Fibroblast of the aortic adventitia (primary cell): ENCODE results near the gene SNHG17. TPM values are rescaled to one million over a fixed set of nuclear protein-coding genes. Genes with fewer than 3 reads are reported as not detected.
"Not testable (repeated sequence)": the region's sequence is repeated elsewhere in the genome, so short reads cannot be mapped to it uniquely, and the experiment has no call there.

ENCODE experiments used
- DNase-seq: peaks from one replicate; pipeline ENCODE4 v3.0.0-alpha.2; 2010; ENCODE audit warnings: low read depth
- H3K4me3 ChIP-seq: 2 replicates; pipeline ENCODE4 v1.5.1; 2011; ENCODE audit warnings: low read depth, mild to moderate bottlenecking, control low read depth, low read length, moderate library complexity
- total RNA-seq: library from RNA; depleted of rRNA; stranded (reverse); fragments of >200 nt; gene quantifications from 2 replicates; pipeline ENCODE4 v1.2.3, GENCODE V29; 2012; ENCODE audit warnings: low replicate concordance
- TF ChIP-seq, protein P1 (sequence below): IDR thresholded peaks from 2 replicates; pipeline ENCODE4 v1.5.1; 2011; ENCODE audit warnings: mild to moderate bottlenecking, low read length, control low read depth, inconsistent platforms; ENCODE audit not compliant: insufficient read depth

The SNHG17 gene
- total RNA-seq, 1 donor = 8.4 TPM

DNA sequence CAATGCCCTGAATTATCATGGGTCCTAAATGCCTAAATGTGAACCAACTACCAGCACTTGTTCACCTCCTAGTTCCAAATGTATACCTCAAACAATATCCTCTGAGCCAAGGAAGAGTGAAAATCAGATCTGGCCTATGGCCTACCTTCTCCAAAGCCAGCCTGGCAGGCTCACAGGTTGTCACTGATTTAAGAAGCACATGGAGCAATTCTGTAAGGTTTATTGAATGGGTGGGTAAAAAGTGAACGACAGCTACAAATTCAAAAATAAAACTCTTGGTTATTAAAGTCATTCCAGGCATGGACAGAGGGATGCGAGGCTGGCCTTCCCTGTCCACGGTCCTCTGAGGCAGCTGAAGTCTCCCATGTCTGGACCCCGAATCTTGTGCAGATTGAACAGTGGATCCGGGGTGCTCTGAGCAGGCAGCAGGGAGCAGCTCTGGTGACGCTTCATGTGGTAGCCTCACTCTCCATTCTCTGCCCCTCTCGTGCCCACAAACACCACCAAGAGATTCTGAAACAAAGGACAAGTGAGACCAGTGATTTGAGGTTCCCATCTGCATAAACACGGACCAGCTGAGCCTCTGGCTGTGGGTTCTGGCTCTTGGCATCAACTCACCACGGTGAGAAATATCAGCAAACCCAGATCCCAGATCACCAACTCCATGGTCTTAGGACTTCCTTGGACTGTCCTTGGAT lies 14.6 kb downstream of the SNHG17 start:
- TF ChIP-seq, protein P1, sequence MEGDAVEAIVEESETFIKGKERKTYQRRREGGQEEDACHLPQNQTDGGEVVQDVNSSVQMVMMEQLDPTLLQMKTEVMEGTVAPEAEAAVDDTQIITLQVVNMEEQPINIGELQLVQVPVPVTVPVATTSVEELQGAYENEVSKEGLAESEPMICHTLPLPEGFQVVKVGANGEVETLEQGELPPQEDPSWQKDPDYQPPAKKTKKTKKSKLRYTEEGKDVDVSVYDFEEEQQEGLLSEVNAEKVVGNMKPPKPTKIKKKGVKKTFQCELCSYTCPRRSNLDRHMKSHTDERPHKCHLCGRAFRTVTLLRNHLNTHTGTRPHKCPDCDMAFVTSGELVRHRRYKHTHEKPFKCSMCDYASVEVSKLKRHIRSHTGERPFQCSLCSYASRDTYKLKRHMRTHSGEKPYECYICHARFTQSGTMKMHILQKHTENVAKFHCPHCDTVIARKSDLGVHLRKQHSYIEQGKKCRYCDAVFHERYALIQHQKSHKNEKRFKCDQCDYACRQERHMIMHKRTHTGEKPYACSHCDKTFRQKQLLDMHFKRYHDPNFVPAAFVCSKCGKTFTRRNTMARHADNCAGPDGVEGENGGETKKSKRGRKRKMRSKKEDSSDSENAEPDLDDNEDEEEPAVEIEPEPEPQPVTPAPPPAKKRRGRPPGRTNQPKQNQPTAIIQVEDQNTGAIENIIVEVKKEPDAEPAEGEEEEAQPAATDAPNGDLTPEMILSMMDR = no peak
- no peak for DNase-seq
- H3K4me3 ChIP-seq = no peak overlapping the region

DNA sequence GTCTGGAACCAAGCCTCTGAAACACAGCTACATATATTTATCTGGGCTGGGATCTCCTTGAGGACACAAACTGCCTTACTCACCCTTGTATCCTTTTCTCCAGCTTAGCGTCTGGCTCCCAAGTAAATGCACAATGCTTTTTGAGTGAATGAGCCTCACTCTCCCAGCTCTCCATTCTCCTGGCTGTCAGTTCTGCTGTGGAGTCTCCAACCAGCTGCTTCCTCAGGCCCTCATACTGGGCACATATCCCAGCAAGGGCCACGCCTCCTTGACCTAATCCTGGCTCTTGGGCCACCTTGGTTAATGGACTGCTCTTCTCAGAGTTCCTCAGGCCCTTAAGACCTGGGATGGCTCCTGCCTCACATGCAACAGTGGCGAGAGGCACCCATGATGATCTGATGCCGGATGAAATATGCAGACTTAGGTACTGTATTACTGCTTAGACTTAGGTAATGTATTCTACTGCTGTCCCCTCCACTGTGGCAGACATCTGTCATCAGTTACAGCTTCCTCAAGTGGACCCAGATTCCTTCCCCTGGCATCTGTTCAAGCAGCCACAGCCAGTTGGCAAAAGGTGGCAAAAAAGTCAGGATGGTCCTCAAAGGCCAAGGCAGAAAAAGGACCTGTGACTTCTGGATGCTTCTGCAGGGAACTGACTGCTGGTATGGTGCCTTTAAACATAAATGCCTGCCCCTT lies 16.5 kb downstream of the SNHG17 start:
- H3K4me3 ChIP-seq = no peak overlapping the region
- TF ChIP-seq, protein P1 = no peak
- DNase-seq = peak; percentile 70

DNA sequence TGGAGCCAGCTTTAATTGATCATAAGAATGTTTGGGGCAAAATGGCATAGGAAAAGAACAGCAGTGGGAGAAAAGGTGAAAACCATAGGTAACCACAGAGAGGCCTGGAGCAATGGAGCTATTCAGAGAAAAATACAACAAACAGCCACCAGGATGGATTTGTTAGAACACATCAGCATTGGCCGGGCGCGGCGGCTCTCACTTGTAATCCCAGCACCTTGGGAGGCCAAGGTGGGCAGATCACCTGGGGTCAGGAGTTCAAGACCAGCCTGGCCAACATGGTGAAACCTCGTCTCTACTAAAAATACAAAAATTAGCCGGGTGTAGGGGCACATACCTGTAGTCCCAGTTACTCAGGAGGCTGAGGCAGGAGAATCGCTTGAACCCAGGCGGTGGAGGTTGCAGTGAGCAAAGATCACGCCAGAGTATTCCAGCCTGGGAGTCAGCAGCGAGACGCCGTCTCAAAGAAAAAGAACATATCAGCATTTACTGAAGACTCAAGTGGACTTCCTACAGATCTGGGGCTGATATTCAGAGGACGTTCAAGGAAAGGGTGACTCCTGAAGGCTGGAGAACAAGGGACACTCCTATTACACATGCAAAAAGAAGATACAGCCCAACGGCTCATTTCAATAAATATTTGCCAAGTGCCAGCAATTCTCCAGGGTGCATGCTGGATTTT lies 20.2 kb downstream of the SNHG17 start:
- no peak for DNase-seq
- TF ChIP-seq, protein P1 = no peak
- no peak overlapping the region for H3K4me3 ChIP-seq

DNA sequence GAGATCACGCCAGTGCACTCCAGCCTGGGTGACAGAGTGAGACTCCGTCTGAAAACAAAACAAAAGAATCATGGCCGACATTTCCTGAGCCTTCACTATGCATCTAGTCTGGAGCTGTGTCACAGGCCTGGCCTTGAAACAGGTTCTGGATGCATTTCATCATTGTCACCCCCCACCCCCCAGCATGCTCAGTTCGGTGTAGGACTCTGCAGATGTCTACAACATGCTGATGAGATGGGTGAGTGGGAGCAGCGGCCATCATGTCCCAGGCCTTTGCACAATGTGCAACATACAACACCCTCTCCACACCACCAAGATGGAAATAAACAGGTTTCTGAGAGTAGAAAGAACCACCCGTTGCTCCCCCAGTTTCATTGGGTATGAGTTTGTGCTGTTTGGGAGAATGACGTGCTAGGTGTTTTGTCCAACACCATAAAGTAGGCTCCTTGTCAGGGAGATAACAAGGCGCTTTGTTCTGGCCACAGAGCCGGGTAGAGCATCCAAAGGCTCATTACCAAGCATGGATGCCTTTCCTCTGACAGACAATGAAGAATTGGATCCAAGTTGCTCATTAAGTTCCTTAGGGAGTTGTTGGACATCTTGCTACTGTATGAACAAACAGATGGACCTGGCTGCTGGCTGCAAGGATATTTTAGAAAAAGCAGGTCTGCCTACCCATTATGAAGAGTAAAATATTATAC lies 22.1 kb downstream of the SNHG17 start:
- DNase-seq = peak; percentile 53
- TF ChIP-seq, protein P1 = no peak
- no peak overlapping the region for H3K4me3 ChIP-seq

DNA sequence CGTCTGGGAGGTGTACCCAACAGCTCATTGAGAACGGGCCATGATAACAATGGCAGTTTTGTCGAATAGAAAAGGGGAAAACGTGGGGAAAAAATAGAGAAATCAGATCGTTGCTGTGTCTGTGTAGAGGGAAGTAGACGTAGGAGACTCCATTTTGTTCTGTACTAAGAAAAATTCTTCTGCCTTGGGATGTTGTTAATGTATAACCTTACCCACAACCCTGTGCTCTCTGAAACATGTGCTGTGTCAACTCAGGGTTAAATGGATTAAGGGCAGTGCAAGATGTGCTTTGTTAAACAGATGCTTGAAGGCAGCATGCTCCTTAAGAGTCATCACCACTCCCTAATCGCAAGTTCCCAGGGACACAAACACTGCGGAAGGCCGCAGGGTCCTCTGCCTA lies 27.3 kb downstream of the SNHG17 start:
- not testable (repeated sequence) for DNase-seq, H3K4me3 ChIP-seq

DNA sequence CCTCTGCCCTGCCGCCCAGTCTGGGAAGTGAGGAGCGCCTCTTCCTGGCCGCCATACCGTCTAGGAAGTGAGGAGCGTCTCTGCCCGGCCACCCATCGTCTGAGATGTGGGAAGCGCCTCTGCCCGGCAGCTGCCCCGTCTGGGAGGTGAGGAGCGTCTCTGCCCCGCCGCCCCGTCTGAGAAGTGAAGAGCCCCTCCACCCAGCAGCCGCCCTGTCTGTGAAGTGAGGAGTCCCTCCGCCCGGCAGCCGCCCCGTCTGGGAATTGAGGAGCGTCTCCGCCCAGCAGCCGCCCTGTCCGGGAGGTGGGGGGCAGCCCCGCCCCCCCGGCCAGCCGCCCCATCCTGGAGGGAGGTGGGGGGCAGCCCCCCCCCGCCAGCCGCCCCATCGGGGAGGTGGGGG lies 27.8 kb downstream of the SNHG17 start:
- TF ChIP-seq, protein P1 = no peak
- DNase-seq = no peak
- H3K4me3 ChIP-seq = no peak overlapping the region

DNA sequence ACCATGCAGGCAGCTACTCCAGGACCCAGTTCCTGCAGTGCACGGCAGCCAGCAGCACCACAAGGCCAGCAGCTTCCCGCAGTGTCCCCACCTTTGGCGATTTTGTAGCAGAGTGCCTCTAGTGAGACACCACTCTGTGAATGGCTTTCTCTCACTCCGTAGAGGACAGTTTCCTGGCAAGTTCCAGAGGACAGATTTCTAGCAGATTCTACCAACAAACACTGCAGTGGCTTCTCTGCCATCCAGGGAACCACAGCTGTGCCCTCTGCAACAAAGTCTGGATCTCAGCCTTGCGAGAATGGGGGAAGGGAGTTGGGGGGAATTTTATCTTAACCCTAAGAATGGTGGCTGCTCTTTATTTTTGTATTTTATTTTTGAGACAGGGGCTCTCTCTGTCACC lies 28.7 kb downstream of the SNHG17 start:
- H3K4me3 ChIP-seq = no peak overlapping the region
- TF ChIP-seq, protein P1 = no peak
- DNase-seq = no peak
